22Rv1 (cell line): ENCODE data around the gene ECE2.

Source experiments
- ZFX ChIP-seq: fragments of 450-650 bp; IDR thresholded peaks from 2 replicates; pipeline ENCODE4 v1.6.1; 2017; ENCODE audit warnings: antibody characterized with exemption, borderline replicate concordance
- TF ChIP-seq, protein P1 (sequence below): fragments of 450-650 bp; IDR thresholded peaks from 2 replicates; pipeline ENCODE4 v1.5.1; 2017; ENCODE audit warnings: mild to moderate bottlenecking

DNA sequence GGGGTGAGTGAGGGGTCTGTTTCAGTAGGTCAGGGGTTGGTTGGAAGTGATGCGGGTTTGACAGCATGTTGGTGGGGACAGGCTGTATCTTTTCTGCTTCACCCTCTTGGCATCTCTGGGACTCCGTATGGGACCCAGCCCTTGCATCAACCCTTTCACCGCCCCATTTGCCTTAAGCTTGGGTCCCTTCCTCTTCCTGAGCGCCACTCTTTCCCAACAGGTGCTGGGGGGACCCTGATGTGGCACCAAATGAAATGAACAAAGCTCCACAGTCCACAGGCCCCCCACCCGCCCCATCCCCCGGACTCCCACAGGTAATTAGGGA lies 39.7 kb downstream of the ECE2 start:
- TF ChIP-seq, protein P1, sequence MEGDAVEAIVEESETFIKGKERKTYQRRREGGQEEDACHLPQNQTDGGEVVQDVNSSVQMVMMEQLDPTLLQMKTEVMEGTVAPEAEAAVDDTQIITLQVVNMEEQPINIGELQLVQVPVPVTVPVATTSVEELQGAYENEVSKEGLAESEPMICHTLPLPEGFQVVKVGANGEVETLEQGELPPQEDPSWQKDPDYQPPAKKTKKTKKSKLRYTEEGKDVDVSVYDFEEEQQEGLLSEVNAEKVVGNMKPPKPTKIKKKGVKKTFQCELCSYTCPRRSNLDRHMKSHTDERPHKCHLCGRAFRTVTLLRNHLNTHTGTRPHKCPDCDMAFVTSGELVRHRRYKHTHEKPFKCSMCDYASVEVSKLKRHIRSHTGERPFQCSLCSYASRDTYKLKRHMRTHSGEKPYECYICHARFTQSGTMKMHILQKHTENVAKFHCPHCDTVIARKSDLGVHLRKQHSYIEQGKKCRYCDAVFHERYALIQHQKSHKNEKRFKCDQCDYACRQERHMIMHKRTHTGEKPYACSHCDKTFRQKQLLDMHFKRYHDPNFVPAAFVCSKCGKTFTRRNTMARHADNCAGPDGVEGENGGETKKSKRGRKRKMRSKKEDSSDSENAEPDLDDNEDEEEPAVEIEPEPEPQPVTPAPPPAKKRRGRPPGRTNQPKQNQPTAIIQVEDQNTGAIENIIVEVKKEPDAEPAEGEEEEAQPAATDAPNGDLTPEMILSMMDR = no peak
- no peak for TF ChIP-seq ZFX
